Measurements from ENCODE around the gene ENOX2.

DNA sequence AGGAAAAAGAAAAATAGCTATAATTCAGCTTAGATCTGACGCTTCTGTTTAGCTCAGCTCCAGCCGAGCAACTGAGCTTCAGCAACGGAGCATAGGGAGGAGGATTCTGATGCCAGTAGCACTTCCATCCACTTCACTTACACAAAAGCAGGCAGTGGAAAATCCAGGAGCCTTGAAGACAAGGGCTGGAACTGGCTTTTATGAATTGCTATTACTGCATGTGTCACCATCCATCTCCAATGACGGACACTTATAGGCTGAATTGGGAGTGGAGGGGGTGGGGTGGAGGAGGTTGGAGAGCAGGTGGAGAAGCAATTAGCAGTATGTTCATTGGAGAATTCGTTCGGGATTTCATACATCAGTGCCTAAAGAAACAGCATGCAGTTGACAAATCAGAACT lies 15.6 kb downstream of the ENOX2 start:
- TF ChIP-seq, protein P1, sequence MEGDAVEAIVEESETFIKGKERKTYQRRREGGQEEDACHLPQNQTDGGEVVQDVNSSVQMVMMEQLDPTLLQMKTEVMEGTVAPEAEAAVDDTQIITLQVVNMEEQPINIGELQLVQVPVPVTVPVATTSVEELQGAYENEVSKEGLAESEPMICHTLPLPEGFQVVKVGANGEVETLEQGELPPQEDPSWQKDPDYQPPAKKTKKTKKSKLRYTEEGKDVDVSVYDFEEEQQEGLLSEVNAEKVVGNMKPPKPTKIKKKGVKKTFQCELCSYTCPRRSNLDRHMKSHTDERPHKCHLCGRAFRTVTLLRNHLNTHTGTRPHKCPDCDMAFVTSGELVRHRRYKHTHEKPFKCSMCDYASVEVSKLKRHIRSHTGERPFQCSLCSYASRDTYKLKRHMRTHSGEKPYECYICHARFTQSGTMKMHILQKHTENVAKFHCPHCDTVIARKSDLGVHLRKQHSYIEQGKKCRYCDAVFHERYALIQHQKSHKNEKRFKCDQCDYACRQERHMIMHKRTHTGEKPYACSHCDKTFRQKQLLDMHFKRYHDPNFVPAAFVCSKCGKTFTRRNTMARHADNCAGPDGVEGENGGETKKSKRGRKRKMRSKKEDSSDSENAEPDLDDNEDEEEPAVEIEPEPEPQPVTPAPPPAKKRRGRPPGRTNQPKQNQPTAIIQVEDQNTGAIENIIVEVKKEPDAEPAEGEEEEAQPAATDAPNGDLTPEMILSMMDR (IDR thresholded peaks at IDR 0.05) = no peak
- TF ChIP-seq POLR2A (IDR thresholded peaks at IDR 0.05) = no peak

Measured in adrenal gland (tissue), 5 donors.